IPS DF 4.7 (cell line): ENCODE measurements around the gene CHST15.
A peak's percentile ranks its signal among the peaks of the same experiment; 100 is the strongest.

Source experiments
- DNase-seq: peaks from one replicate; pipeline ENCODE4 v3.0.0-alpha.2; 2013; ENCODE audit warnings: low spot score; ENCODE audit errors: extremely low read depth

CHST15 gene

DNA sequence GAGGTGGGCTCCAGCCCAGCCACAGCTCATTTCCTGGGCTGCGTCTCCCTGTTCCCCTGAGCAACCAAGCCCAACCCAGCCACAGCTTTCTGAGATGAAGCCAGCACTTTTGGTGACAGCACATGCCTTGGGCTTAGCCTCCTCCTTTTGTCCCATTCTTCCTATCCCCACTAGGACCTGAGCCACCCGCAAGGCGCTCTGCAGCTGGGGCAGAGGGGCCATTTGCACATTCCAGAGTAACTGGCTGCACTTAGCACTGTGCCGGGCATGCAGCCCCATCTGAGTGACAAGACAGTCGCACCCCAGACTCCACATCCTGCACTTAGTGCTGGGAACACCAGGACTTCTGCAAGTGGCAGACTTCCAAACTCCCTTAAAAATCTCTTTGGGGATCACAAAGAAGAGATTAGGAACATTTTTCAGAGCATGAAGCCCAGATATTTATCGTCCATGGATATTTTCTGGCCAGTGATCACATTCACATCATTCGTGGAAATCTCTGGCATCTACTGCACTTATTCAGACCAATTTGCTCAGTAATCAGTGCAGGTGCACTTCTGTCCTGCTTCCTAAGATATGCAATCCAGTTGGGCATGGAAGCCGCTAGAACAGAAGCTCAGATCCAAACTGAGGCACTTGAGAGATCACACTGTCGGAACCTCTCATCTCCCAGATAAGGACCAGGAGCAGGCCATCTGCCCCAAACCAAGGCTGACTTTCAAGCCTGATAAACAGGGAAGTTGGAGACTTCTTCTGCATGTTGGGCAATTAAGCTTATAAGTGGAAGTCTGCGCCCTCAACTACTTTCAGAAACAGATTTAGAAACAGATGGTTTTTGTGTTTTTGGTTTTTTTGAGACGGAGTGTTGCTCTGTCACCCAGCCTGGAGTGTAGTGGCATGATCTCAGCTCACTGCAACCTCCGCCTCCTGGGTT lies 26.4 kb downstream of the CHST15 start:
- DNase-seq: peak; percentile 51

DNA sequence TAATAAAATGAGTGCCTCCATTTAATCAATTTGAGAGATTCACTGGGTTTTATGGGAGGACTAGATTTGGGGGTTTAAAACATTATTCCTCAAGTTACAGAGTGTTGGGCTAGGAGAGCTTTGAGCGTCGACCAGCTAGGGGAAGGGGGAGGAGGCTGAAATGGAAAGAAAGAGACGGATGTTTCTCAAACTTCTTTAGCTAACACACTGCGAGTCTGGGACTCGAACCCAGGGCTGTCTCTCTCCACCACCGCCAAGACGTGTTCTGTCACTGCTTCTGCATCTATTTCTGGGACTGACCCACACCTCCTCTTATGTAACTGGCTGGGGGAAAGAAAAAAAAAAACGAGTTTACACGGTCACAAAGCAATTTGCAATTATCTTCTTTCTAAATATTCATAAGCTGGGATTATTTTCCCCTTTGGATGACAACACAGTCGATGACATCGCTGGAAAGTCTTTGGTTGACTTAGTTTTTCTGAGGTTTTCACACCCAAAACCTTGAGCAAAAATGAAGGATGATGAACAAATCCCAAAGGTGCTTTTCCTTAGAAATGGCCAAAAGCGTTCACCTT lies 27.2 kb downstream of the CHST15 start:
- DNase-seq: no peak

DNA sequence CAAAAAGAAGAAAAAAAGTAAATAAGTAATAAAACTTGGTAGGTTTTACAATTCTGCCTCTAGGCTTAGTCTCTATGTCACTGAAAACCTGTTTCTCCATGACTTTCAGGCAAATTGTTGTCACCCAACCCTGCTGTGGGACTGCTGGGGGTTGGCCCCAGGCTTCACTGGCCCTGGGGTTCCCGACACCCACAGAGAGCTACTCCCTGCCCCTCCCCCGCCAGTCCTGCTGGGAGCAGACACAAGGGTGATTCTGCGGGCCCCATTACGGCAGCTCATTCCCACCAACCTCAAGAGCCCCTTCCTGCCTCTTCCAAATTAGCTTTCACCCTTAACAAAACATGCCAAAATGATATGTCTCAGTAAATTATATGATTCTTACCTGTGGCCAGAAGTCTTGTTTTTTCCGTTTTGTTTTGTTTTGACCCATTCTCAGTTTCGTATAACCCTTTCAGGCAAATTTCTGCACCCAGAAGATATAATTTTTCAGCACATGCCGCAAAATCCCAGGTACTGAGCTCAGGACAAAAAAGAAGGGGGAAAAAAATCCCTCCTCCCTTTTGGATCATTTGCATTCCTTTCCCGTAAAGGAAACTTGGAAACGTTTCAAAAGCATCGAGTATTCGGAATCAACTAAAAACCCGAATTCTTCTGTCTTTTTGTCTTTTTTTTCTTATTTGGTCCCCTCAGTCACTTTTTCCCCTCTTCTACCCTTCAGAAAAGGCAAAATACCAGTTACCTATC lies 27.8 kb downstream of the CHST15 start:
- DNase-seq: no peak

DNA sequence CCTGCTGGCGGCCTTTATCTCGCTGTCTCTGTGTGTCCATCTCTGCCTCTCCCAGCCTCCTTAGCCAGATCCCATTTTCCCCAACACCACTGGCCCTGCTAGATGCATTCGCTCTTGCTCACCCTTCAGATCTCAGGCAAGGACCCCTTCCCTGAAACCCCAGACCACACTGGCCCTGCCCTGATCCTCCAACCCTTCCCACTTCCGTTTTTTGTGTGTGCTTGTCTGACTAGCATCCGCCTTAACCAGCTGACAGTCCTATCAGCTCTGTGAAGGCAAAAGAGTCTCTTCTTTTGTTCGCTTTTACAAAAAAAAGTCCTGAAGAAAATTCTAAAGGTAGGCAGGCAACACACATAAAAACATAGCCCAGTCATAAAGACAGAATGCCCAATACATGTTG lies 28.7 kb downstream of the CHST15 start:
- DNase-seq: no peak

DNA sequence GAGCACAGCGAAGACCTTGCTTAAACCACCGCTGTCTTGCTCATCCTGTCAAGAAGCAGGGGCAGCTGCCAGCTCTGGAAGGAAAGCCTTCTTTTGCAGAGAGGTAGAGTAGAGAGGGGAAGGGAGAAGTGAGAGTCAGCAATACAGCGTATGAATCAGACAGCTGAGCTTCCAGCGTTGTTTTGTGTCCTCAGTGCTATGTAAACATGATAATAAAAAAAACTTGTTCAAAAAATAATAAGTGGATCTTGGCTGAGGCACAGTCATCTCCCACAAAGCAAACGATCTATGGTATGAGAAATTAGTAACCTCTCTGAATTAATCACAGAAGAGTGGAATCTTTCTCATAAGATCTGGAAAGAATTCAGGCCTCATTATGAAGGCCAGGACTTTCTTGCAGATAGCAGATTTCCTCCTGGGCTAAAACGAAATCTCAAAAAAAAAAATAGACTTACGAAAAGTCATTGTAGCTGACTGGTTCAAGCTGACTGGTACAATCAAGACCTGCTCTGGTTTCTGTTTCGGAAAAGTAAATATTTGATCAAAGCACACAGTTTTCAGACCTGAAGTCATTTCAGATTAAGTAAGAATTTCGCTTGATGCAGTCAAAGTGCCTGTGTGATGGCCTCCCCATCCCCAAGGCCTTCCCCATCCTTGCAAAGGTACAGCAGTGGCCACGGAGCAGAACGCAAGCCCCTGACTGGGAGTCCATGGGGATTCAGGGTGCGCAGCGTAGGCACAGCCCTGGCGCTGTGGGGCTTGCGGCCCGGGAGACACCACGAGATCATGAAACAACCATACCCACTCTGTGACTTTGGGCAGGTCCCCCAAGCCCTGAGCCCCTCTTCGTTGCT lies 29.4 kb downstream of the CHST15 start:
- DNase-seq: no peak

DNA sequence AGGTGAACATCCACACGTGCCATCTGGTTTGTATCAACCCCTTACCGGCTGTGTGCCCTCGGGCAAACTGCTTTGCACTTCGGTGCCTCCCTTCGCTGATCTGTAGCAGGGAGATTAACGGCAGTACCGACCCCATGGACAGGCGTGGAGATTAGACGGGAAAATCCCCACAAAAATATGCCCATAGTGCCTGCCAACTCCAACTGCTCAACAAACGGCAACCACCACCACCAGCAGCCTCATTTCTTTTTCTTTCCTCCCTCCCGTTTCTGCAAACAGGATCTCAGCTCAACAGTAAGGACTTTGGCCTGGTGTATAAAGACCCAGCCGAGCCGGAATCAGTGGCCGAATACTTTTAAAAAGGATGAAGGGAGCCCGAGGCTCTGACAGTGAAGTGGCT lies 31.0 kb downstream of the CHST15 start:
- no peak for DNase-seq

DNA sequence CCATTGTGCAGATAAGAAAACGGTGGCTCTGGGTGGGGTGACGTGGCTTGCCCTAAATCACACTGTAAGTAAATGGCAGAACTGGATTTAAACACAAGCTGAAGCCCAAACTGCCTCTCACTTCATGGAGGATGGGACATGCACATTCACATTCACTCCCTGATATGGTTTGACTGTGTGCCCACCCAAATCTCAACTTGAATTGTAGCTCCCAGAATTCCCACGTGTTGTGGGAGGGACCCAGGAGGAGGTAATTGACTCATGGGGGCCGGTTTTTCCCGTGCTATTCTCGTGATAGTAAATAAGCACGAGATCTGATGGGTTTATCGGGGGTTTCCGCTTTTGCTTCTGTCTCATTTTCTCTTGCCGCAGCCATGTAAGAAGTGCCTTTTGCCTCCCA lies 32.4 kb downstream of the CHST15 start:
- DNase-seq: no peak

DNA sequence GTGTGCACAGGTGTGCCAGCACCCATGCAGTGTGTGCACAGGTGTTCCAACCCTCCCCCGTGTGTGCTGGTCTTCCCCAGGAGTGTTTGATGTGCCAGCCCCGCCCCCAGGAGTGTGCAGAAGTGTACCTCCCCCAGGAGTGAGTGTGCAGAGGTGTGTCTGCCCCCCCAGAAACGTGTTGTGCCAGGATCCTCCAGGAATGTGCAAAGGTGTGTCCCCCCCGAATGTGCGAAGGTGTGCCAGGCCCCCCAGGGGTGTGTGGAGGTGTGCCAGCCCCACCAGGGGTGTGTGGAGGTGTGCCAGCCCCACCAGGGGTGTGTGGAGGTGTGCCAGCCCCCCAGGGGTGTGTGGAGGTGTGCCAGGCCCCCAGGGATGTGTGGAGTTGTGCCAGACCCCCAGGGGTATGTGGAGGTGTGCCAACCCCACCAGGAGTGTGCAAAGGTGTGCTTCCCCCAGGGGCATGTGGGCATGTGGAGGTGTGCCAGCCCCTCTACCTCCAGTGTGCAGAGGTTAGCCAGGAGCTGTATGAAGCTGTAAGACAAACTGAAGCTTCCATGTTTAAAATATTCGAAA lies 33.2 kb downstream of the CHST15 start:
- DNase-seq: no peak

DNA sequence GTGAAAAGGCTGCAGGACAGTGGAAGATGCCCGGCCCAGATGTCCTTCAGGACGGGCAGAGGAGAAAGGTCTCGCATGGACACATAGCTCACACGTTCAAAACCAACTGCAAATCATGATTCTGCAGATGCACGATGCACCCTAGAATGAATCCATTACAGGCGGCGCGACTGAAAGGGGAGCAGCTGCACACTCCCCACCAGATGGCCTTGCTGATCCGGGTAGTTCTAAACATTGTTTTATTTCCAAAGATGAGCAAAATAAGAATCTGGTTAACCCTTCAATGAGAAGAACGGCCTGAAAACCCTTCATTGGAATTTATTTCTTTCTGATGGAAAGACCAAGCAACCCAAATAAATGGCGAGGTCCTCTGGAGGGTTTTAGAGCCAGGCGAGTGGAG lies 33.8 kb downstream of the CHST15 start:
- no peak for DNase-seq

DNA sequence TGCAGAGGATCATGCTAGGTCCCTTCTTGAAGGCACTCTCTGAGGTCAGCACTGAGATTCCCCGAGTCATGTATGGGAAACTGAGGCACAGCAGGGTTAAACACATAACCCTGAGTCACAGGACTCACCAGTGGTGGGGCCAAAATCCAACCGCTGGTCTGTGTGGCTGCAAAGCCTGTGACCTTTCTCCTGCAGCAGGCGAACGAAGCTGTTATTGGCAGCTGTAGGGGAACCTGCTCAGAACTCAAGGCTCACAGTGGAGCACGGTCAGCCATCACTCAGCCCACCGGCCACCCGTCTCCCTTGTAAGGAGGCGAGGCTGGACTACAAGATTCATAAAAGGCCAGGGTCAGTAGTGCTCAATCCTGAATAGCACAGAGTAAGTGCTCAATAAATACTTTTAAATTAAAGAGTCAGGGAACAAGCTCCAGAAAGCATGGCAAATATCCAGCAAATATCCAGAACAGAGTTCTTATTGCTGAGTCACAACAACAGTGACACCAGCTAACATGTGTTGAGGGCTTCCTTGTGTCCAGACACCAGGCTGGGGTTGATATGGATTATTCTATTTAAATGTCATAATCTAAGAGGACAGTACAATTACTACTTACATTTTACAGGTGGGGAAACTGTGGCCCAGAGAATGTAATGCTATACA lies 34.9 kb downstream of the CHST15 start:
- no peak for DNase-seq

DNA sequence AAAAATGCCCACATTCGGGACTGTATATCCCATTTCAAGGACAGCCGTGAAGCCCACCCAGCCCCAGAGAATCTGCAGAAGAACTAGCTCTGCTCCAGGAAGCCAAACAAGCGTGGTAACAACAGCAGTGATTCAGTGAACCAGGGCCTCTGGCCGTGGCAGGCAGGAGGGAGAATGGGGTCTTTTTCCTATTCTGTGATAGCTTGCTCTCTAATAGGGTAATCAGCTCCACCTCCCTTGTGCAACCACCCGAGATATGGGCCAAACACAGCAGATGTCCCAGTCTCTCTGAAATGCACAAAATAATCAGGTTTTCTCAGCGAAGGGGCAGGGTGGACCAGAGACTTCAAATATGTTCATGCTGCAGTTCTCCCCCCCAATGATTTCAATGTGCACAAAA lies 35.8 kb downstream of the CHST15 start:
- no peak for DNase-seq

DNA sequence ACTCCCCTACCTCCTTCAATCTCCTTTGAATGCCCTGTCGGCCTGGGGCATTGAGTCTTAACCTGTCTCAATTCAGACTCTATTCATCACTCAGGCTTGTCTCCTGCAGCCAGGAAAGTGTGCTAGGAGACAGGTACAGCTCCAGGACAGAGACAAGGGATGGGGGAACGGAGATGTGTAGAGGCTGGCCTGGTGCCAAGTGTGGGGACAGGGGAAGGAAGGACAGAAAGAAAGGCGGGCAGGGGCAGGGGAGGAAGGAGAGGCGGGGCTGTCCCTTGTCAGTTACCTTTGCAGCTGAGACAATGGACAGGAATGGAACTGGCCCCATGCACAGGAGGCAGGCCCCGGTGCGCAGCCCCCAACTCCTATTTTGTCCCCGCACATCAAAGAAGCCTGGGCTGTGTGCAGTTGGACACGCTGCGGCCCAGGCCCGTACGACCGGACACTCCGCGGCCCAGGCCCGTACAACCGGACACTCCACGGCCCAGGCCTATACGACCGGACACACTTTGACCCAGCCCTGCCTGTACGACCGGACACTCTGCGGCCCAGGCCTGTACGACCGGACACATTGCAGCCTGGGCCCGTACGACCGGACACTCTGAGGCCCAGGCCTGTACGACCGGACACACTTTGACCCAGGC lies 36.9 kb downstream of the CHST15 start:
- DNase-seq: no peak

DNA sequence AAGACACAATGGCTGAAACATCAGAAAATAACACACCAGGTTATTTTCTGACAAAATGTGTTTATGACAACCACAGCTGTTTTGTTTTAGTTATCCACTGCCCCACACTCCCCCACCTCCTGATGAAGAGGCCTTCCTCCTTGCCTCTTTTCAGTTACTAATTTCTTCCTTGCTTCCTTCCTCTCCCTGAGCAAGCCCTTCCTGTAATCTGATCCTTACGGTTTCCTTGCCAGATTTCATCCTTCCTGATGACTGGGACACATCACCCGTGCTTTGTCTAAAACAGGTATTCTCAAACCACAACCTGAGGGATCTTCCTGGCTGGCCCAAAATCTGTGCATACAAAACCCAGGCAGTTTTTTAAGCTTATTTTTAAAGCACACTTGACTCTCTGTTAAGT lies 39.4 kb downstream of the CHST15 start:
- DNase-seq: no peak

DNA sequence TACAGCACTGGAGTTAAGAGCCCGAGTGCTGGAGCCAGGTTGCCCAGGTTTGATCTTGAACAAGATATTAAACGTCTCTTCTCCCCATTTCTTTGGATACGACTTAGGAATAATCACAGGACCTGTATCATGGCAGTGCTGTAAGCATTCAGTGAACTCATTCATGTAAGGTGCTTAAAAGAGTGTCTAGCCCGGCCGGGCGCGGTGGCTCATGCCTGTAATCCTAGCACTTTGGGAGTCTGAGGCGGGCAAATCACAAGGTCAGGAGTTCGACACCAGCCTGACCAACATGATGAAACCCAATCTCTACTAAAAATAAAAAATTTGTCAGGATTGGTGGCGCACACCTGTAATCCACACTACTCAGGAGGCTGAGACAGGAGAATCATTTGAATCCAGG lies 40.8 kb downstream of the CHST15 start:
- no peak for DNase-seq

DNA sequence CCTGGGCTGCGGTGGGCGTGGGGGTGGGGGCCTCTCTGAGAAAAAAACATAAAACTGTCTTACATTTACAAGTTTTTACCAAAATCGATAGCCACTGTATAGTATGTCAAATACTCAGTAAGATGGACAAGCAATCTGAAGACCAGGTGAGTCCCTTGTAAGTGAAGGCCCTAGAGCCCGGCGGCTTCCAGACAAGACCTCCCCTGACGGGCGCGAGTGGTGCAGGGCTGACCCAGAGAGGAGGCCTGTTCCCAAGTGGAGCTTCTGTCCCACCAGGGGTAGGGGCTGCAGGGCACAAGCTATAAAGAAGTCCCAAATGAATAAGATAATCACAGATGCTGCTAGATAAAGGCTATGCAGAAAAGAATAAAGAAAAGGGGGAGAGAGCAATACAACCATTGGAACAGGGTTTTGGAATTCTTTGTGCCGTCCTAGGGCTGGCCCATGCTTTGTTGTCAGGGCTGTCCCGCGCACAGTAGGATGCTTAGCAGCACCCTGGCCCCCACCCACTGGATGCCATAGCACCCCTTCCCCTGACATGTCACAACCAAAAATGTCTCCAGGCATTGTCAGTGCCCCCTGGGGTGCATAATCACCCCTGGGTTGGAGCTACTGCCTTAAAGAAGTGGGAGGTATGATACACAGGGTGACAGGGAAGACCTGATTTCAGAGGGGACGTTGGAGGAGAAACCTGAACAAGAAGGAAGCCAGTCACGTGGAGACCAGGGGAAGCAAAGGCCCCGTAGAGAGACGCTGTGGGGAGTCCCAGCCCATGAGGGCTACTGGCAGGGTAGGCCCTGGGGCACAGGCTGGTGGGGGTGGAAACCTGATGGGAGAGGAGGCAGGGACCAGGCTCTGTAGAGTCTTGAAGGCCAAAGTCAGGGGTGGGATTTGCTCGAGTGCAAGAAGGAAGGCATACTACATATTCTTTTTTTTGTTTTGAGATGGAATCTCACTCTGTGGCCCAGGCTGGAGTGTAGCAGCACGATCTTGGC lies 43.1 kb downstream of the CHST15 start:
- DNase-seq: no peak

DNA sequence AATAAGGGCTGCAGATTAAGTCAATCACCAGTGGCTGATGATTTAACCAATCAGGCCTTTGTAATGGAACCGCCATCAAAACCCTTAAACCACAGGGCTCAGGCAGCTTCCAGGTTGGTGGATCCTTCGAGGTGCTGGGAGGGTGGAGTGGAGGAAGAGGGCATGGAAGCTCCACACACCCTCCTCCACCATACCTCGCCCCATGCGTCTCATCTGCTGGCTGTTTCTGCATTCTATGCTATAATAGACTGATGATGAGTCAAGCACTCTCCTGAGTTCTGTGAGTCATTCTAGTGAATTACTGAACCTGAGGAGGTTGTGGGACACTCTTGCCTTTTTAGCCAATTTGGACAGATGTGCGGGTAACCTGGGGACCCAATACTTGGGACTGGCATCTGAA lies 43.9 kb downstream of the CHST15 start:
- no peak for DNase-seq

DNA sequence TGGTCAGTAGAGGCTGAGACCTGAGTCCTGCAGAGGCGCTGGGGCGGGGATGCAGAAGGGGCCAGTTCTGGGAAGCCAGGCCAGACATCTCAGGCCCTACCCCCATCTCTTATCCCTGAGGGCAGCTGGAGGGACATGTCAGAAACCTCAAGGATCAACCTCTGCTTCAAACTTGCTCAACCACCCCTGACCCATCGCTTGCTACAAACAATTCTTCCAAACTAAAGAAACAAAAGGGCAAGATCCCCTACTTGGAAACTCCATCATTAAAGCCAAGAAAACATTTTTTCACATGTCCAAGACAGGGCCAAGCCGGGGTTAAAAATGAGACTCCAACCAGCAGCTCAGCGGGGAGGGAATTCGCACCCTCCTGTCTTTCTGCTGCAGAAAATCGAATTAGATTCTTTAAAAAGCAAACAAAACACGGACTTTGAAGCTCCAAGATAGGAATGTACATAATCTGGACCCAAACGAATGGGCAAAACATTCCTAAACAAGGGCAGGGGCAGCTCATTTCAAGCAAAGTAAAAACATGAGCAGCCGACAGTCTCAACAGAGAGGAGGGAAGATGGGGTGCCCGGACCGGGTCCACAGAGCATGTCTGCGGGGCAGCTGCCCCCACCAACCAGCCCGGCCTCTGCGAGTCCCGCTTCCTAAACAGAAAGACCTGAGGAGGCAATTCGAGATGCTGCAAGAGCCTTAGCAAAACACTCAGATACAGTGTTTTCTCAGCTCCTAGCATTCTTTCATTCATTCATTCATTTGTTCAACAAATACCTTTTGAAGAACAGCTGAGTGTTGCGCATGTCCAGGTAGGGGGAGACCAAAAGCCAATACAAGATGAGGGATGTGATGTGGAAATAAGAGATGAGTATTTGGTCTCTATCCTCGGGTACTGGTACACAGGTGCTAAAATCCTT lies 44.8 kb downstream of the CHST15 start:
- DNase-seq: no peak
